ENCODE results near the gene EMILIN2.
"Not testable (repeated sequence)": the region's sequence is repeated elsewhere in the genome, so short reads cannot be mapped to it uniquely, and the experiment has no call there.

EMILIN2 gene

DNA sequence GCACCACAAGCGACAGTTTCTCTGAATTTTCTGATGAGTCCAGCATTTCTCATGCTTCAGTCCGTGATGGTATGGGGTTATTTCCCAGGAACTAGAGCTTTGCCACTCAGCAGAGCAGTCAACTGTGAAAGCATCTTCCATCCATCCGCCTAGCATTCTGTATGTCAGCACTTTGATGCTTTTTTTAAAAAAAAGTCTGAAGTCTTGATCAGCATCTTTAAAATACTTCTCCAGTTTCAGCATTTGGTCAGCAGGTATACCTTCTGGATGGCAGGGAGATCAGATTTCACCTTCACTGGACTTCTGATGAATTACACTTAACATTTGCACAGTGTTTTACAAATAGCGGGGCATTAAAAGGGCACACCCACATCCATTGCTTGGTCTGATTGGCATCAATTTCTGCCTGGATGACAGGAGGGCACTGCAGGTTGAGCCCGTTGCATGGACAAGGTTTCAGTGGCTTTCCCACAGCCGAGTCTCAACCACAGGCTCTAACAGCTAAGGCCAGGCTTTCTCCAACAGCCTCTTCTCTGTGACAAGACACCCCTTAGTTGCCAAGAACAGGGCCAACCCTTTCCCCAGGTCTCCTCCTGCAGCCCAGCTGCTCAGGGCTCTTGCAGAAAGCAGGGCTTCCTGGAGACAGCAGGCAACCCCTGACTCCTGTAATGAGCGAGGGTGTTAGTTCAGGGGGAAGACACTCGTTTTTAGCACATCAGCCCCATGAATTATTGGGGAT is 54.0 kb downstream of the EMILIN2 start:
- DNase-seq (ENCODE audit: low spot score) = no peak

DNA sequence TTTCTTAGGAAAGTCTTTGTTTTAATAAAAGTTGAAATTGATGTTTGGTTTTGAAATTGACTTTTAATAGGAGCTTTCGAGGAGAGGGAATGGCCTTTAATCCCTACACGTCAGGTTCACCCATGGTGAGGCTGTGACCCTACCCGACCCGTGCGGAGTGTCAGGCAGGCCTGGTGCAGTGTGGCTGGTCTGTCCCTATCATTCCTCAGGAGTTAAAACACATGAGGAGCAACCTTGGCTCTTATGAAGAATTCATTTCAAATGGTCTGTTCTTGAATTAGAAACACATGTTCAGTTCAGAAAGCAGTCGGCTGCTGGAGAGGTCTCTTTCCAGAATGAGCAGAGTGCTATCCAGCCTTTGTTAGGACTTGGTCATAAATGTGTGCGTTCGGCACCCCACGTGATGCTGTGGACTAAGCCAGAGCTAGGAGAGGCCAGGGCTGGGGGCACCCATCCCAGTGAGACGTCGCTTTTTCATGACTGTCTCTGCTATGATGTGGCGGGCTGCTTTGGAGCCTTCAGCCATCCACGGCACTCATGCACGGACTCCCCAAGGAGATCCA is 54.7 kb downstream of the EMILIN2 start:
- DNase-seq (ENCODE audit: low spot score) = no peak

GRCh38 chr18:2902327-2902726 is 55.5 kb downstream of the EMILIN2 start:
- DNase-seq (ENCODE audit: low spot score) = no peak

GRCh38 chr18:2903006-2903405 is 56.2 kb downstream of the EMILIN2 start:
- DNase-seq (ENCODE audit: low spot score) = no peak

- DNase-seq (ENCODE audit: low spot score) = no peak
Measured at GRCh38 chr18:2905854-2906703, 59.3 kb downstream of the EMILIN2 start.

- no peak for DNase-seq (ENCODE audit: low spot score)
Measured at GRCh38 chr18:2906704-2907549, 60.1 kb downstream of the EMILIN2 start.

- no peak for DNase-seq (ENCODE audit: low spot score)
Measured at GRCh38 chr18:2907550-2908135, 60.8 kb downstream of the EMILIN2 start.

DNA sequence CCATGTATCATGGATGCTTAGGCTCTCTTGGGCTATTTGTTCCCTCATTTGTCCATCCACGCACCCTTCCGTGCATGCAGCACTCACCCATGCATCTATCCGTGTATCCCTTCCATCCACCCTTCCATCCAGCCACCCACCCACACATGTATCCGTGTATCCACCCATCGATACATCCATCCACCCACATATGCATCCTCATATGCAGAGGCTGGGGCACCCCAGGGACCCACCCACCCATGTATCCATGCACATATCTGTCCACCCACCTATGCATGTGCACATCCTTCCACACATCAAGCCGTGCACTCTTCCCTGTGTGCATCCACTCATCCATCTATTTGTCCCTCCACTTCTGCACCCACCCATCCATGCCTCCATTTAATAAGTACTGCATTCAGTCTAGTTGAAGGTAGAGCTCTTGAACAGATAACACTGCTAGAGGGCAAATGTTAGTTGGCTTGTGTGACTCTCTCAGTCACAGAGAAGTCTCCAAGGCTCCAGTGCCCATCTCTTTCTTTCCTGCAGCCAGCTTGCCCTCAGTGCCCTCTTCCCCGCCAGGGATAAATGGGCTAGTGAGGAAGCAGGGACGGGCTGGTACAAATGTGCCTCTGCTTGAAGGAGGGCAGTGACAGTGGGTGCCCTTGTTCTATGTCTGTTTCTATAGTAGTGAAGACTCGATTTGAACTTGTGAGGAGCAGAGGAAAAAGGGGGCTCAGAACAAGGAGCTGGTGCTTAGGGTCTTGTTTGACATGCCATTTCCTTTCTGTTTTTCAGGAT is 61.5 kb downstream of the EMILIN2 start:
- no peak for DNase-seq (ENCODE audit: low spot score)

DNA sequence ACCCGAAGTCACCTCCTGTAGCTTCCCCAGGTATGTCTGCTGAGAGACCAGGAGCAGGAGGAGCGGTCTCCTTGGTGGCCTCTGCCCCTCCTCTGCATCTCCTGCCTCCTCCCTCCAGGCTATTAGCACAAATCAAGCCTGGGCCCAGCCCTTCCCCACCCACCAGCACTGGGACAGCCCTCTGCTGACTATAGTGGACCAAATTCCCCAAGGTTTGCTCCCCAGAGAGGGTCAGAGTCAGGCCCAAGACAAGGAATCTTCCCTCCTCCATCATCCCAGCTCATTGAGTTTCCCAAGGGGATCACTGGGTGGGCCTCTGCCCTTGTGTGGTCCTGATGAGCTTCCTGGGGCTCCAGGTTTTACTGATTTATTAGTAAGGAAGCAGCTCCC is 62.1 kb downstream of the EMILIN2 start:
- no peak for DNase-seq (ENCODE audit: low spot score)

DNA sequence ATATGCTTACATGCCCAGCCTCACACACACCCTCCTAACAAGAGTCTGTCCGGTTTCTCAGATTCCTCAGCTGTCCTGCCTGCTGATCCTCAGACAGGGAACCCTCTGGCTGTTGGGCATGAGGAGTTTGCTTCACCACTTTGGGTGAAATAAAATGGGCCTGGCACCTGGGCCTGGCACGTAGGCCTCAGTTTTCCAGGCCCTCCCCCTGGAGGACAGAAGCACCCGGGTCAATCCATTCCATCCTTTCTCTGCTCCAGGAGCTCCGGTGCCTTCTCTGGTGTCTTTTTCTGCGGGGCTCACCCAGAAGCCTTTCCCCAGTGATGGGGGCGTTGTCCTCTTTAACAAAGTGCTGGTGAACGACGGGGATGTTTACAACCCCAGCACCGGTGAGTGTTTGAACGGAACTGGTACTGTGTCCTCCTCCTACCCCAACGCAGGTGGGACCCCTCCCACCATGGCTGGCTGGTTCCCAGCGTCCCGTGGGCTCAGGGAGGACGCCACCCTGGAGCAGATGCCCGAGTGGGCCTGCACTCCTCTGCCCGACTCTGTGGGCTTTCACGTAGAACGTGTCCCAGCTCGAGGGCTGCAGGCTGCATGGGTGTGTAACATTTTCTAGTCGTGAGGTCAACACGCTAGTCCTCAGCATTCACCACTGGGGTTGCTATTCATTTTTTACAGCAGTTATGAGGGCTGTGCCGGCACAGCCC is 62.8 kb downstream of the EMILIN2 start:
- DNase-seq (ENCODE audit: low spot score) = no peak

GRCh38 chr18:2910261-2910660 is 63.5 kb downstream of the EMILIN2 start:
- DNase-seq (ENCODE audit: low spot score) = no peak

DNA sequence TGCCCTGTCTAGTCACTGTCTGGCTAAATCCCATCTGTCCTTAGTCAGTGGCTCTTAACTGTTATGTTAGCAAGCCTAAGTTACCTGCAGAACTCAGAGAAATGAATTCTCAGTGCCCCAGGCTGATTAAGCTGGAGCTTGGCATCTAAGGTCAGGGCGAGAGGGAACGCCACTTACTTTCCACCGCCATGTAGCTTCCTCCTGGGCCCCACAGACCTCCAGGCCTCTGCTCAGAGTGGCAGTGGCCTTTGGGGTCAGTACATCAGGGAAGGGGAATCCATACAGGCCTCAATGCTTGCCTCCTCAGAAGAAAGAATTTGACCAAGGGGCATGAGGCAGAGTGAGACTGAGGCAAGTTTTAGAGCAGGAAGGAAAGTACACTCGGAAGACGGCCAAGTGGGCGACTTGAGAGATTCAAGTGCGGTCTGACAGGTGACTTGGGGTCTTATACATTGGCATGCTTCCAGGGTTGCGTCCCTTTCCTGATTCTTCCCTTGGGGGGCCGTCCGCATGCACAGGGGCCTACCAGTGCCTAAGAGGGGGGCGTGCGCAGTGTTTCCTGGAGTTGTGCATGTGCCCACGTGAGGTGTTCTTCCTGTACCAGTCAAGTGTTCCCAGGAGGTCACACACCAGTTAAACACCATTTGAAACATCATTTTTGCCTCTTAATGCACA is 64.1 kb downstream of the EMILIN2 start:
- no peak for DNase-seq (ENCODE audit: low spot score)

DNA sequence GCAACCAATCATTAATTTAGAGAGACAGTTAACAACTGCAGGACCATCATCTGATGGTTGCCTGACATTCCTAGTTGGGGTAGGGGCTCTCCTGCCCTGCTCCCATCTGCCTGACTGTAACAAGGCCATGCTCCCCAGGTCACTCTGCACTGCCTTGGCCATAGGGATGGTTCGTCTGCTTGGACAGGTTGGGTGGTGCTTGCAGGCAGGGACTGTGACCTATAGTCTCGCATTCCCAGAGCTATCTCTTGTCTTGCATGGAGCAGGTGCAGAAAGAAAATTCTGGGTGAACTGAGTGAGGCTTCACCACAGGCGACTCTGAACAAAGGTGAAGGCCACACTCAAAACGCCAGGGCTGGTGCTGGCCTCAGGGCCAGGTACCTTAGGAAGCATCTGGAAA is 64.7 kb downstream of the EMILIN2 start:
- no peak for DNase-seq (ENCODE audit: low spot score)

DNA sequence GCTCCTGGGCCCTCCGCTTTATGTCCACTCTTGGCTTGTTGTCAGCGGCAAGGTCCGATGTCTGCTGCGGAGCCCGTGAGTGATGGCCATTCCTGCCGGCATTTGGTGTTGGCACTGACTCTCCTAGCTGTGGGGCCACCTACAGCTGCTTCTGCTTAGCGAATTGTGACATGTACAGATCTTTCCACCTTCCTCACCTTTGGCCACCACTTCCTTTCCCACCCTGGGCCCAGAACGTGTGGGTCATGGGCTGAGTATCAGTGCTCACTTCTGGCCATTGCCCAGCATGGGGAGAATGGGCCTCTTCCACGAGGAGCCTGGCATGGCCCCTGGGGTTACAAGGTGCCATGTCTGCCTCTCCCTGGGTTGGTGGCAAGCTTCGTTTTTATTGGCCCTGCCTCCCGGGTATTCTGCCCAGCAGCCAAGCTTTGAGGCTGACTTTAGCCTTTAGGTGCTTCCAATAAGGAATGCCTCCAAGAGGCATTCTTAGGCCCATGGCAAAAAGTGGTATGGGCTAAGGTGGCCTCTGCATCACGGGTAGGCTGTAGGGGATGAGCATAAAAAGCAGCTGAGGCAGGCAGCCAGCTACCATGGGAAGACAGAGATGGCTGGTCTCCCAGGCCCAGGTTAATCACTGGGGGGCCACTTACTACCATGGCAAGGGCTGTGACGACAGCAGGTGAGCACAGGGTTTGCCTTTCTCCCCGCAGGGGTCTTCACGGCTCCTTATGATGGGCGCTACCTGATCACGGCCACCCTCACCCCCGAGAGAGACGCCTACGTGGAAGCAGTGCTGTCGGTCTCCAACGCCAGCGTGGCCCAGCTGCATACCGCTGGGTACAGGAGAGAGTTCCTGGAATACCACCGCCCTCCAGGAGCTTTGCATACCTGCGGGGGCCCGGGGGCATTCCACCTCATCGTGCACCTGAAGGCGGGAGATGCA is 65.8 kb downstream of the EMILIN2 start:
- DNase-seq (ENCODE audit: low spot score) = no peak

- DNase-seq (ENCODE audit: low spot score) = no peak
Measured at GRCh38 chr18:2913398-2914005, 66.7 kb downstream of the EMILIN2 start.

- no peak for DNase-seq (ENCODE audit: low spot score)
Measured at GRCh38 chr18:2914185-2914880, 67.5 kb downstream of the EMILIN2 start.

DNA sequence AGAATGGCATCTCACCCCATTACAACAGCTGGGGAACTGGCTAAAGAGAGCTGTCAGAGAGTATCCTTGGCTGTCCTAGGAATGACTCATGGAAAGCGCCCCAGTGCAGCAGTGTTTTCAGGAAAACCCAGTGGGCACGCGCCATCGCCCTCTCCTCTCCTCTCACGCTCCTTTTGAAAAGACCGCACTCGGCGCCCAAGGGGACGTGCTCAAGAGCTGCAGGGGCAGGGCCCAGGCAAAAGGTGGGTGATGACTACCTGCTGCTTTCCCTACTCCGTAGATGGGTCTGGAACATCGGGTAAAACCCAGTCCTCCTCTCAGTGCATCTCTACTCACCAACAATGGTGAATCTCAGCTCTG is 68.1 kb downstream of the EMILIN2 start:
- no peak for DNase-seq (ENCODE audit: low spot score)

GRCh38 chr18:2915486-2915885 is 68.7 kb downstream of the EMILIN2 start:
- DNase-seq (ENCODE audit: low spot score) = not testable (repeated sequence)

Measured in RKO (cell line).